ENCODE results near the gene FUS. TPM values are rescaled to one million over a fixed set of nuclear protein-coding genes. Genes with fewer than 3 reads are reported as not detected.

The FUS gene
- total and polyA plus RNA-seq, 2 donors (not counting 3 experiments of a cell fraction or from before 2014, with no cell fraction given), result 307 to 569 TPM

GRCh38 chr16:31148896-31149295 lies 31.0 kb upstream of the FUS start:
- intact Hi-C loops (cut with micrococcal nuclease) (no loop called here), dilution Hi-C loops (cut with MboI; ENCODE audit: extremely low pct_ligation_motif_present, low sequenced_read_pairs) (no loop called here)
- Histone ChIP-seq H3K79me2 (ENCODE audit: control insufficient read depth, insufficient read depth, low read length) (no peaks in the 10 kb centered on the region), H3K27ac (ENCODE audit: insufficient read depth, low read depth, low read length) (no peak overlapping the region), H3K36me3 (ENCODE audit: control insufficient read depth in 2 of 2, extremely low read depth in 1 of 2, insufficient read depth in 2 of 2, low read length in 2 of 2) (no peaks in the 10 kb centered on the region), H4K20me1 (replicated peaks; ENCODE audit: control insufficient read depth, extremely low read depth, insufficient read depth, low read length) (no peaks in the 10 kb centered on the region), H3K4me3 (replicated peaks in 1 of 3; ENCODE audit: insufficient read depth in 1 of 3, low read depth in 1 of 3, low read length in 3 of 3) (no peak overlapping the region), H3K9ac (replicated peaks; ENCODE audit: extremely low read depth, insufficient read depth, low read length) (no peak overlapping the region), H3K9me3 (replicated peaks; ENCODE audit: control insufficient read depth, insufficient read depth, low read length) (no peaks in the 10 kb centered on the region), H3K4me1 (ENCODE audit: control insufficient read depth, extremely low read depth, insufficient read depth, low read length) (no peaks in the 10 kb centered on the region), H2AFZ (ENCODE audit: low read depth, low read length) (no peak overlapping the region), H3K27me3 (ENCODE audit: control insufficient read depth in 2 of 2, insufficient read depth in 2 of 2, low read length in 2 of 2) (peaks cover 15 to 25% of the 10 kb centered on the region in 2 experiments), H3K4me2 (ENCODE audit: insufficient read depth, low read length) (no peak overlapping the region), H3K9me1 (replicated peaks; ENCODE audit: control insufficient read depth, extremely low read depth, insufficient read depth, low read length) (no peaks in the 10 kb centered on the region)
- POLR2A ChIA-PET, result interaction anchor here (0.5 kb wide), 1 partner anchor 35 kb away, joined by 3 read pairs; no protein-coding TSS in a partner anchor
- BruUV-seq (replicated peaks), result no TSS peak
- FAIRE-seq (no peak), DNase-seq (ENCODE audit: low read depth, low spot score) (no peak)
- TF ChIP-seq POLR2A (IDR thresholded peaks at IDR 0.05; ENCODE audit: low read depth, low read length) (no peak), JUN (IDR thresholded peaks at IDR 0.05; ENCODE audit: borderline replicate concordance, insufficient read depth, insufficient read length, low read depth) (no peak), POLR2AphosphoS5 (IDR thresholded peaks at IDR 0.05; ENCODE audit: insufficient read depth, low read depth, low read length) (no peak), MYC (IDR thresholded peaks at IDR 0.05; ENCODE audit: low read depth, low read length) (no peak), FOS (IDR thresholded peaks at IDR 0.05; ENCODE audit: borderline replicate concordance, insufficient read depth, low read length) (no peak), MAX (IDR thresholded peaks at IDR 0.05; ENCODE audit: insufficient read depth, insufficient read length) (no peak), EZH2 (IDR thresholded peaks at IDR 0.05; ENCODE audit: borderline replicate concordance, low read depth, low read length, severe bottlenecking) (no peak), CTCF (IDR thresholded peaks at IDR 0.05; ENCODE audit: extremely low read depth in 1 of 2, insufficient read depth in 1 of 2, low read depth in 1 of 2, low read length in 2 of 2) (no peak), GATA2 (IDR thresholded peaks at IDR 0.05; ENCODE audit: insufficient read depth, insufficient read length, low read depth, low read length) (no peak)
- CTCF ChIA-PET, result interaction anchor here (0.9 kb wide), 1 partner anchor 234 kb away, joined by 3 read pairs; no protein-coding TSS in a partner anchor
